Measurements from ENCODE around the gene ARGLU1. TPM values are rescaled to one million over a fixed set of nuclear protein-coding genes. Genes with fewer than 3 reads are reported as not detected.

The ARGLU1 gene
- total RNA-seq, 1 donor from 2014 or later, result 56.9 TPM

GRCh38 chr13:106526738-106527444, 41.0 kb downstream of the ARGLU1 start:
- H3K4me1 Mint-ChIP-seq (ENCODE audit: low read depth, unreplicated experiment), result peaks cover 64% of the 10 kb centered on the region
- no peak overlapping the region for H3K27ac Mint-ChIP-seq (ENCODE audit: unreplicated experiment)
- Histone ChIP-seq H2AFZ (ENCODE audit: low read depth, low read length) (no peak overlapping the region), H4K20me1 (ENCODE audit: insufficient read depth, low read length) (peaks cover 90% of the 10 kb centered on the region), H3K27ac (ENCODE audit: low read depth, low read length) (no peak overlapping the region), H3K79me2 (ENCODE audit: insufficient read depth, low read length) (peaks cover 100% of the 10 kb centered on the region), H3K4me1 (ENCODE audit: insufficient read depth, low read length) (peaks cover 45% of the 10 kb centered on the region), H3K27me3 (ENCODE audit: insufficient read depth, low read length) (no peaks in the 10 kb centered on the region), H3K4me2 (ENCODE audit: low read length) (no peak overlapping the region), H3K36me3 (ENCODE audit: insufficient read depth, low read length) (no peaks in the 10 kb centered on the region), H3K9ac (ENCODE audit: low read length) (no peak overlapping the region), H3K9me3 (ENCODE audit: insufficient read depth, low read depth, low read length) (no peaks in the 10 kb centered on the region), H3K4me3 (ENCODE audit: insufficient read depth, low read depth, low read length) (no peak overlapping the region)
- H3K27me3 Mint-ChIP-seq (ENCODE audit: low read depth, unreplicated experiment), result no peaks in the 10 kb centered on the region
- no peak for FAIRE-seq
- no peak for TF ChIP-seq EZH2 (IDR thresholded peaks at IDR 0.05; ENCODE audit: insufficient read depth, low read length)
- no peak for TF ChIP-seq CTCF (IDR thresholded peaks at IDR 0.05; ENCODE audit: insufficient read depth, low read depth, low read length)
- no peaks in the 10 kb centered on the region for H3K9me3 Mint-ChIP-seq (ENCODE audit: unreplicated experiment)
- H3K36me3 Mint-ChIP-seq (ENCODE audit: low read depth, unreplicated experiment), result no peaks in the 10 kb centered on the region
- peak overlapping the region; percentile 6 for H3K4me3 Mint-ChIP-seq (ENCODE audit: unreplicated experiment)
- DNase-seq (ENCODE audit: low read depth), result no peak

- FAIRE-seq (no peak), DNase-seq (ENCODE audit: low read depth) (no peak)
- H3K4me1 ChIP-seq (ENCODE audit: insufficient read depth, low read length), result peaks cover 34% of the 10 kb centered on the region
- H4K20me1 ChIP-seq (ENCODE audit: insufficient read depth, low read length), result peaks cover 89% of the 10 kb centered on the region
- peaks cover 100% of the 10 kb centered on the region for H3K79me2 ChIP-seq (ENCODE audit: insufficient read depth, low read length)
- no peak overlapping the region for H3K4me2 ChIP-seq (ENCODE audit: low read length)
- Mint-ChIP-seq H3K9me3 (ENCODE audit: unreplicated experiment) (no peaks in the 10 kb centered on the region), H3K27me3 (ENCODE audit: low read depth, unreplicated experiment) (no peaks in the 10 kb centered on the region), H3K4me1 (ENCODE audit: low read depth, unreplicated experiment) (peaks cover 68% of the 10 kb centered on the region), H3K36me3 (ENCODE audit: low read depth, unreplicated experiment) (no peaks in the 10 kb centered on the region), H3K4me3 (ENCODE audit: unreplicated experiment) (no peak overlapping the region), H3K27ac (ENCODE audit: unreplicated experiment) (no peak overlapping the region)
- no peaks in the 10 kb centered on the region for H3K27me3 ChIP-seq (ENCODE audit: insufficient read depth, low read length)
- no peak overlapping the region for H3K27ac ChIP-seq (ENCODE audit: low read depth, low read length)
- H3K36me3 ChIP-seq (ENCODE audit: insufficient read depth, low read length), result no peaks in the 10 kb centered on the region
- no peak overlapping the region for H2AFZ ChIP-seq (ENCODE audit: low read depth, low read length)
- H3K4me3 ChIP-seq (ENCODE audit: insufficient read depth, low read depth, low read length), result no peak overlapping the region
- no peaks in the 10 kb centered on the region for H3K9me3 ChIP-seq (ENCODE audit: insufficient read depth, low read depth, low read length)
- TF ChIP-seq EZH2 (IDR thresholded peaks at IDR 0.05; ENCODE audit: insufficient read depth, low read length) (no peak), CTCF (IDR thresholded peaks at IDR 0.05; ENCODE audit: insufficient read depth, low read depth, low read length) (no peak)
- H3K9ac ChIP-seq (ENCODE audit: low read length), result no peak overlapping the region
These were observed 42.1 kb downstream of the ARGLU1 start for GRCh38 chr13:106525865-106526264.

- H3K4me3 Mint-ChIP-seq (ENCODE audit: unreplicated experiment), result no peak overlapping the region
- no peak overlapping the region for H3K27ac Mint-ChIP-seq (ENCODE audit: unreplicated experiment)
- FAIRE-seq, result no peak
- no peak for DNase-seq (ENCODE audit: low read depth)
- Histone ChIP-seq H3K27ac (ENCODE audit: low read depth, low read length) (no peak overlapping the region), H2AFZ (ENCODE audit: low read depth, low read length) (no peak overlapping the region), H3K36me3 (ENCODE audit: insufficient read depth, low read length) (no peaks in the 10 kb centered on the region), H4K20me1 (ENCODE audit: insufficient read depth, low read length) (peaks cover 81% of the 10 kb centered on the region), H3K79me2 (ENCODE audit: insufficient read depth, low read length) (peaks cover 100% of the 10 kb centered on the region), H3K4me2 (ENCODE audit: low read length) (peak overlapping the region; percentile 67), H3K9ac (ENCODE audit: low read length) (no peak overlapping the region), H3K27me3 (ENCODE audit: insufficient read depth, low read length) (no peaks in the 10 kb centered on the region), H3K9me3 (ENCODE audit: insufficient read depth, low read depth, low read length) (no peaks in the 10 kb centered on the region), H3K4me1 (ENCODE audit: insufficient read depth, low read length) (peaks cover 29% of the 10 kb centered on the region), H3K4me3 (ENCODE audit: insufficient read depth, low read depth, low read length) (no peak overlapping the region)
- H3K36me3 Mint-ChIP-seq (ENCODE audit: low read depth, unreplicated experiment), result no peaks in the 10 kb centered on the region
- TF ChIP-seq CTCF (IDR thresholded peaks at IDR 0.05; ENCODE audit: insufficient read depth, low read depth, low read length) (no peak), EZH2 (IDR thresholded peaks at IDR 0.05; ENCODE audit: insufficient read depth, low read length) (no peak)
- H3K4me1 Mint-ChIP-seq (ENCODE audit: low read depth, unreplicated experiment), result peaks cover 66% of the 10 kb centered on the region
- no peaks in the 10 kb centered on the region for H3K9me3 Mint-ChIP-seq (ENCODE audit: unreplicated experiment)
- no peaks in the 10 kb centered on the region for H3K27me3 Mint-ChIP-seq (ENCODE audit: low read depth, unreplicated experiment)
These were observed 43.8 kb downstream of the ARGLU1 start for GRCh38 chr13:106524108-106524507.
